Right renal cortex interstitium (tissue), 3 donors: Measurements from ENCODE around the gene C17orf114.

Experiments
- DNase-seq, 3 donors: peaks; one replicate each; pipeline ENCODE4 v3.0.0-alpha.2; 2013; ENCODE audit warnings: low read depth in 3 of 3, low spot score in 2 of 3

C17orf114 gene

DNA sequence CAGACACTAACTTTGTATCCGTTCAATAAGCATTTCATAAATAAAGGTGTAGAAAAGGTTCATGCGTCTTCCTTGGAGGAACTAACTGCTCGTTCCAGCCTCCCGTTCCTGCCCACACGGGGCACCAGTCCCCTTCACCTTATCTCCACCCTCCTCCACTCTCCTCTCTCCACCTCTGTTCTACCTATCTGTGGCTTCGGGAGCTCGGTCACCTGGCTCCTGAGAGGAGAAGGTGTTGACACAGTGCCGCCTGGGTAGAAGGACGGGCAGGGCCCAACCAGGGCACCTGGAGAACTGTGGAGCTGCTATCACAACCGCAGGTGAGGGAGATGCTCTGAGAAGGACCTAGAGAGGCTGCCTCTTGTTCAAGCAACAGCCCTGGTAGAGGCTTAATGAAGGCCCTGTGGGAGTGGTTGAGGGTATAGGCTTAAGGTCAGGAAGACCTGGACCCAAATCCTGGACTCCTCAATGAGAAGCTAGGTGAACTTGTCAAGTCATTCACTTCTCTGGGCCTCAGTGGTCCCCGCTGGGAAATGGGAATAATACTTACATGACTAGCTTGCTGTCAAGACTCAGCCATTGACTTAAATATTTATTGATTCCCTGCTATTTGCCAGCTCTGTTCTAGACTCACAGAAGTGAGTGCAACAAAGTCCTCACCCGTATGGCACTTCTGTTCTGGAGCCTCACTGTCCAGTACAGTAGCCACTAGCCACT lies 21.4 kb upstream of the C17orf114 start:
- no peak for DNase-seq

DNA sequence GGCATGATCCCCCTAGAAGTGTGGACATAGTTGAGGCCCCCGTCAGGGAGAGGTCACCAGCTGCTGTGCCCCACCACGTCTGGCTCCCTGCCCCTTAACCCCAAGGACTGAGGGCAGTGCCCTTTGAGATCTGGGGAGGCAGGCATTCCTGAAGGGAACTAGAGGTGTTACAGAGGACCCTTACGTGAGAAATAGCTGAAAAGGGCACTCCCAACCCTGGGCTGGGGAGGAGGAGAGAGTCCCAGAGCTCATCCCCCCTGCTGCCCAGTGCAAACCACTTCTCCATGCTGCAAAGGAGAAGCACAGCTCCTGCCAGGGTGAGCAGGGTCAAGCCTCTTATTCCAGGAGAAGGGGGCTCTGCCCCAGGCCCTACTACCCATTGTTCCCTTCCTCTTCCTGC lies 20.7 kb upstream of the C17orf114 start:
- no peak for DNase-seq

DNA sequence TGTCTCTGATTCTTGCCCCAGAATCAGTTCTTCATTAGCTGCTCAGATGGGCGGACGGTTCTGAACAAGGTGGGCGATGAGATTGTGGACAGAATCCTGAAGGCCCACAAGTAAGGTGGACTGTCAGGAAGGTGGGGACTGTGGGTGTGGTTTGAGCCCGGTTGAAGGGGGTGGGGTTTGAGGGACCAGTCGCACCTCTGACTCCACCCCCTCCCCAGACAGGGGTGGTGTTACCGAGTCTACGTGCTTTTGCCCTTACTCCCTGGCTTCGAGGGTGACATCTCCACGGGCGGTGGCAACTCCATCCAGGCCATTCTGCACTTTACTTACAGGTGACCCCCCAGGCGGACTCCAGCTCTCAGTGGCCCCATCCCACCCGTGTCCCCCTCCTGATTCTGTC lies 16.1 kb upstream of the C17orf114 start:
- DNase-seq = no peak

DNA sequence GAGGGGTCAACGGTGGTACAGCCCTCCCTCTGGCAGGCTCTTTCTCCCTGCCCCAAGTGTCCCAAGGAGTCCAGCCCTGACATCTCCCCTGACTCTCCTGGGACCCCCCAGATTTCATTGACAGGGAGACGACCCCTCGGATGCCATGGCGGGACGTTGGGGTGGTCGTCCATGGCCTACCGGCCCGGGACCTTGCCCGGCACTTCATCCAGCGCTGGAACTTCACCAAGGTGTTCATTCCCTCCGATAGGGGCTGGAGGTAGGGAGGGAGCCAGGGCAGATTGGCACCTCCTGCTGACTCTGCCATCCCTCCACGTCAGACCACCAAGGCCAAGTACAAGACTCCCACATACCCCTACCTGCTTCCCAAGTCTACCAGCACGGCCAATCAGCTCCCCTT lies 14.7 kb upstream of the C17orf114 start:
- DNase-seq = no peak

DNA sequence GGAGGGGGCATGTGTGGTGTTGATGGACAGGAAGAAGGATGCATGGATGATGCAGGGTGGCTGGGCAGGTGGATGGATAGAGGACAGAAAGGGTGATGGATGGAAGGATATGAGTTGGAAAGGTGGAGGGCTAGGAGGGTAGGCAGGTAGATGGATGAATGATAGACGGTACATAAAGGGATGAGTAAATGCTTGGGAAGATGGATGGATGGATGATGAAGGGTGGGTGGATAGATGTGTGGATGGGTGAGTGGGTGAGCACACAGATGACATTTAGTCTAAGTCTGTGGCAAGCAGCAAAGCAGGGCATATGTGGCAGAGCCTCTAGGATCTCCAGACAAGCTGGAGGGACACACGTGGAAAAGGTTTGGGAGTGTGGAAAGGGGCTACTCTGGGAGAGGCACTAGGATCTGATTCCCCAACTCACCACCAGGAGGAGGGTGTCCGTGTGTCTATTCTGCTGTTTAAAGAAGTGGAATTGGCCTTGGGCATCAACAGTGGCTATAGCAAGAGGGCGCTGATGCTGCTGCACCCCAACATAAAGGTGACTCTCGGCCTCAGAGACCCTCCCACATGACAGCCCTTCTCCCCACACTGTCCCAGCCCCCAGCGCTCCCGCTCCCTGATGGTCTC lies 13.0 kb upstream of the C17orf114 start:
- DNase-seq = no peak

DNA sequence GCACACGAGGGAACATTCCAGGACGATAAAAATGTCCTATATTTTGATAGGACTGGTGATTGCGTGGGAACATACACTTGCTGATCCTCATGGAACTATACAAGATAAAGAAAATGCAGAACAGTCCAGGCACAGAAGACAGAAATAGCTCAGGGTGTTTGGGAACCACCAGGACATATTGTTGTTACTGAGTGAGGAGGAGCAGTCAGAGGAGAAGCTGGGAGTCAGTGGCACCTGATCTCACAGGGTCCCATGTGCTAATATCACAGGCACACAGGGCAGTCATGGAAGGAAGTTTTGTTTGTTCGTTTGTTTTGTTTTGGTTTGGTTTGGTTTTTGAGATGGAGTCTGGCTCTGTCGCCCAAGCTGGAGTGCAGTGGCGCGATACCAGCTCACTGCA lies 10.6 kb upstream of the C17orf114 start:
- DNase-seq = no peak

DNA sequence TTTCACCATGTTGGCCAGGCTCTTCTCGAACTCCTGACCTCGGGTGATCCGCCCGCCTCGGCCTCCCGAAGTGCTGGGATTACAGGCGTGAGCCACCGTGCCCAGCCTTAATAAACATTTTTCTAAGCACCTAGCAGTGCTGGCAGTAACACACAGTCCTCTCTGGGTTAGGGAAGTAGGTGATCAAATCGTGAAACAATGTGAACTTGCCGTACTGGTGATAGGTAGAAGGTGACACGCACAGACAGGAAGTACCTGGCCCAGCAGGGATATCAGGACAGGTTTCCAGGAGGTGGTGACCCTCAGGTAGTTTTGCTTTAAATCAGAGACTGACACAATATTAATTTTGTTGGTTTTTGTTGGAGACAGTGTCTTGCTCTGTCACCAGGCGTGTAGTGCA lies 9.3 kb upstream of the C17orf114 start:
- DNase-seq = no peak

DNA sequence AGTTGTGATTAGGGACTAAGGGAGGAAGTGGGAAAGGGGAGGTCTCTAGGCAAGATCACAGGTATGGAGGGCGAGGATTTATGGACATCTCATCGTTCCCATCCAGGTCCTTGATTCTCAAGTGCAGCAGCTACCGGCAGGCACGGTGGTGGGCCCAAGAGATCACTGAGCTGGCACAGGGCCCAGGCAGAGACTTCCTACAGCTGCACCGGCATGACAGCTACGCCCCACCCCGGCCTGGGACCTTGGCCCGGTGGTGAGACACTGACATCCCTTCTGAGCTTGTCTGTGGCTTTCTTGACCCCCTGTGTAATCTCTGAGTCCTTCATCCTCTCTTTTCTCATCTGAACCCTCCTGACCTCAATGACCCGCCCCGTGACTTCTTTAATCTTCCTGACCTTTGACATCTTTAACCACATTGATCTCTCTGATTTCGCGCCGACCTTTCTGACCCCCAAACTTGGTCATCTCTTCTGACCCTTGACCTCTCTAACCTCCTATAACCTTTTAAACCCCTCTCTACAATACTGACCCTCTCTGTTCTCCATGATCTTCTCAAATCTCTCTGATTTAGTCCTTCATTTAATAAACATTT lies 8.7 kb upstream of the C17orf114 start:
- no peak for DNase-seq

DNA sequence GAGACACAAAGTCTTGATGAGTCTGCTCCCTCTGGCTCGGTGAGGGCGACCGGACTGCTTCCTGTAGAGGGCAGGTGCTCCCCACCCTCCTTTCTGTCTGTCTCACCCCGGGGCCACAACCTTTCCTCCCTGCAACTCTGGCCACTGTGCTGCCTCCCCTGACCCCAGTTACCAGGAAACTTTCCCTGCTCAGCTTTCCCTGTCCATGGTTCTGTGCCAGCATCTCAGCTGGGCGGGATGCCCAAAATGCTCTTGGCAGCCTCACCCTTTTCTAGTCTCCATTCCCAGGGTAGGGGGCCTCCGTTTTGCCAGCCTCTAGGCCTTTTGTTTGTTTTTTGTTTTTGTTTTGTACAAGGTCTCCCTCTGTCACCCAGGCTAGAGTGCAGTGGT lies 6.2 kb upstream of the C17orf114 start:
- DNase-seq = no peak

DNA sequence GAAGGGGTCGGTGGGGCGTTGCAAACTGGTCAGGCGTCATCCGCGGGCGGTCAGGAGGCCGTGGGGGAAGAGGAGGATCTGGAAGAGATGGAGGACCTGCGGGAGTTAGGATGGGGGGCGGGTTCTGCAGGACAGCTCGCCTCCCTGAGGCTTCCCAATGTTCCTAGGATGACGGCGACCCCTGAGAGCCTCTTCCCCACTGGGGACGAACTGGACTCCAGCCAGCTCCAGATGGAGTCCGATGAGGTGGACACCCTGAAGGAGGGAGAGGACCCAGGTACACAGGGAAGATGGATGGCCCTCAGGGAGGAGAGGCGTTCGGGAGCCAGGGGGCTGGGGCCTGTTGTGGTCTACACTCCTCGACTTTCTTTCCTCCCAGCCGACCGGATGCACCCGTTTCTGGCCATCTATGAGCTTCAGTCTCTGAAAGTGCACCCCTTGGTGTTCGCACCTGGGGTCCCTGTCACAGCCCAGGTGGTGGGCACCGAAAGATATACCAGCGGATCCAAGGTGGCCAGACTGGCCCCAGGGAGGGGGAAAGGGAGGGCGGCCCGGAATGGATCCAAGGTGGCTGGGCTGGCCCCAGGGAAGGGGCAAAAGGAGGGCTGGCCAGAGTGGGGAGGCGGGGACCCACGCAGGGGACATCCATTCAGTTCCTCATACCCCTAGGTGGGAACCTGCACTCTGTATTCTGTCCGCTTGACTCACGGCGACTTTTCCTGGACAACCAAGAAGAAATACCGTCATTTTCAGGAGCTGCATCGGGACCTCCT lies 5.7 kb upstream of the C17orf114 start:
- no peak for DNase-seq

DNA sequence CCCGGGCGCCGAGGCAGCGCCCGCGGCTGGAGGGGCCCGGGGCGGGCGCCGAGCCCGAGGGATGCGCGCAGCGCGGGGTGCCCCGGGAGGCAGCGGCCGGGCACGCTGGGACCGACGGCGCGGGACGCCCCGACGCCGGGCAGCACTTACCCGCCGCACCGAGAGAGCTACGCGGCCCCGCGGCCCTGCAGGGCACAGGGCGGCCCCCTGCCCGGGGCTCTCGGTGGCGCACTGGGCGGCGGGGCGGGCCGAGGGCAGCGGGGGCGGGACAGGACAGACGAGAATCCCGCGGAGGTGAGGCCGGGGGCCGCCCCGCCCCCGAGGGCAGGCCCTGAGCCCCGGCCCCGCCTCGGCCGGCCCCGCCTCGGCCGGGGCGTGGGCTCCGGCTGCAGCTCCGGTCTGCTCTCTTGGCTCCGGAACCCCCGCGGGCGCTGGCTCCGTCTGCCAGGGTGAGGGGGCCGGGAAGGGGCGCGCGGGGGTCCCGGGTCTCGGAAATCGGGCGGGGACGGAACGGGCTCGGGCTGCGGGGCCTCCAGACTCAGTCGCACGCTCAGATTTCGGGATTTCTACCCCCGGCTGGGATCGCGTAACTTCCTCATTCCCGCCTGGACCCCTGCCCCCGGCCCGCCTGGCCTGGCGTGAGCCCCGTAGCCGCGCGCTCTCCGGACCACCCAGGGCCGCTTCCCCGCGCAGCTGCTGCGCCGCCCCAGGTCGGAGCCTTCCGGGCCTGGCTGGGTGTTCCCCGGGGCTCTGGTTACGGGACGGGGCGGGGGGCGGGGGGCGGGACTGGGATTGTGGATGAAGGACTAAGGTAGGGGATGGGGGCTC lies 4.9 kb upstream of the C17orf114 start, which contains the start of gene PLD2:
TSS of gene PLD2 (plus strand) at position 376 of the 828 bp plus-strand sequence. CDS start 621 bp downstream, outside the sequence.
- peak in 1 of 3 donors; percentile 78 for DNase-seq

DNA sequence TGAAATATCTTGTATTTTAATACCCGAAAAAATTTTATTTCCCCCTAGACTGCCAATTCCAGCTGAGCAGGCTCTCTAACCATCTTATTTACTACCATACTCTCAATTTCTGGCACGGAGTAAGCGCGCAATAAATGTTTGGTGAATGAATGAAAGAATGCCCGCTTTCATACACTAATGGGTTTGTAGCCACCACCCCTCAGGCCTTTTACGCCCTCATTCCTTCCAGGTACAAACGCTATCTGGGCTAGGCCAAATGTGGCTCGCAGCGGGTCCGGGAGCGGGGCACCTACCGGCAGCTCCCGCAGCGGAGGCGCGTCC lies 4.3 kb upstream of the C17orf114 start:
- no peak for DNase-seq

DNA sequence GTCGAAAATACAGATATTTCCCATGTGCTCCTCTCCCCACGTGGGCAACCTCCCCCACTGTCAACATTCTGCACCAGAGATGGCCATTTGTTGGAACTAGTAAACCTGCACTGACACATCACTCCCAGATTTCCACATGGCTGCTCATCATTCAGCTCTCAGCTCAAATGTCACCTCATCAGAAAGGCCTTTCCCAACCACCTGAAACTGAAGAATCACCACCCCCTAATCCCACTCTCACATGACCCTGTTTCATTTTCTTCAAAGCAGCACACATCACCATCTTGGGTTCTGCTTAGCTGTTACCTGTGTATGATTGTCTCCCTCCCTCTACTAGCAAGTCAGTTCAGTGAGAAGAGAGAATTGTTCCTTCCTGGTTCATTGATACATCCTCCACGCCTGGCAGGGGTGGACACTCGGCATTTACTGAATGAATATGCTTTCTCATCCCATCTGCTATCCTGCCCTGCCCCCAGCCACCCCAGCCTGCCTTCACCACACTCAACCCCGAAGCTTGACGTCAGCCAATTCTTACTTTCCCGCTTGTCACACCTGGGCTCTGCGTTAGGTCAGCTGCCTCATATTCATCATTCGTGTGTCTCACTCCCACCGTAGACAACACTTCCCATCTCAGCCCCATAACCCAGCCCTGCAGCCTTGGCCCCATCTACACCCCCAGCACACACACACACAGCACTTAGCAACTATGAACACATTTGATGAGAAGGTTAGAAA lies 1.5 kb downstream of the C17orf114 start:
- no peak for DNase-seq

DNA sequence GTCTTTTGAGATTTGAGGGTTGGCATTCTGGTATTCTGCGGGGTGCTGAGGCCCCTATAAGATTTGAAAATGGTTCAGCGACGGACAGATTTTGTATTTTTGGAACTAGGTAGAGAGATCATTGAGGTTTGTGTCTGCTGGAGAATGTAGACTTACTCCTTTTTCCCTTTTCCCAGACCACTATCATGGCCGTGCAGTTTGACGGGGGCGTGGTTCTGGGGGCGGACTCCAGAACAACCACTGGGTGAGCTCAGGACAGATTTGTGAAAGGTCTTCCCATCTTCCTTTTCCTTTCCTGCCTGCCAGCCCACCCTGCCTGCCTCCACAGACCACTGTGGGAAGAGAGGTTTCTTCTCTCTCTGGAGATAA lies 5.6 kb downstream of the C17orf114 start:
- DNase-seq = no peak

DNA sequence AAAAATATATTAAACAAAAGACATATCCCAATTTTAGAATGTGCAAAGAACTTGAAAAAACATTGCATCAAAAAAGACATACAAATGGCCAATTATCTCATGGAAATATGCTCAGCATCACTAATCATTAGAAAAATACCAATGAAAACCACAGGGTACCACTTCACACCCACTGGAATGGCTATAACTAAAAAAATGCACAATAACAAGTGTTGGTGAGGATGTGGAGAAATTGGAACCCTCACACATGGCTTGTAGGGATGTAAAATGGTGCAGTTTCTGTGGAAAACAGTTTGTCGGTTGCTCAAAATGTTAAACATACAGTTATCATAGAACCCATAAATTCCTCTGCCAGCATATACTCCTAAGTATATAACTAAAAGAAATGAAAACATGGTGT lies 7.0 kb downstream of the C17orf114 start:
- DNase-seq = no peak

DNA sequence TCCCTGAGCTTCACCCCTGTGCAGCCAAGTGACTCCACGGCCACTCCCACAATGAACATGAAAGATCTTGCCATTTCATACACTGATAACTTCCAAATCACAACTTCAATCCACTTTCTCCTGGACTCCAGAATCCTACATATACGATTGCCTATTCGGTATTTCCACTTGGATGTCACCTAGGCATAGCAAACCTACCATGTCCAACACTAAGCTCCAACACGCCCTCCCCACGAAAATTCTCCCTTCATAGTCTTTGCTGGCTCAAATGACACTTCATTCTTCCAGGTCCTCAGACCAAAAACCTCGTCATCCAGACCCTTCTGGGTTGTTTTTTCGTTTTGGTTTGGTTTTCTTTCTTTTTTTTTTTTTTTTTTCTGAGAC lies 11.4 kb downstream of the C17orf114 start:
- no peak for DNase-seq

DNA sequence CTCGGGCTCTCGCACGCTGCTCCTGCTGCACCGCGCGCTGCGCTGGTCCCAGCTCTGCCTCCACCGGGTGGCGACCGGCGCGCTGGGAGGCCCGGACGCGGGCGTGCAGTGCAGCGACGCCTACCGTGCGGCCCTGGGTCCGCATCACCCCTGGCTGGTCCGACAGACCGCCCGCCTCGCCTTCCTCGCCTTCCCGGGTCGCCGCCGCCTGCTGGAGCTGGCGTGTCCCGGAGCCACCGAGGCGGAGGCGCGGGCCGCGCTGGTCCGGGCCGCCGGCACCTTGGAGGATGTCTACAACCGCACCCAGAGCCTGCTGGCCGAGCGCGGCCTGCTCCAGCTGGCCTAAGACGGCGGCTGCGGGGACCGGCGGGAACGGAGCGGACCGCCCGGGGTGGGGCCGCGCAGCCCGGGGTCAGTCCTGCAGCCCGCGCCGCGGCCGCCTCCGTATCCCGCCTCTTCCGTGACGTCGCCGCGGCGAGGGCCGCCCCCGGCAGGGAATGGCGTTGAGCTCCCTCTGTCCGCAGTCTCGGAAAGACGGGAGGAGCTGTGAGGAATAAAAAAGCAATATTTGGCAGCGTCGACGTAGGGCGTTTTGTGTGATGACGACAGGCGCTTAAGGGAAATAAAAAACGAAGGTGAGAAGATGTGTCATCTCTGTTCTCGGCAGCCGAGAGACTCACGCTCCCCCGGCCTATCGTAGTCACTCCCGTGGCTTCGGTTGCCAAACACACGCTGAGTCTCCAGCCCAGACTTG lies 12.0 kb downstream of the C17orf114 start:
- peak in 1 of 3 donors; percentile 77 for DNase-seq

DNA sequence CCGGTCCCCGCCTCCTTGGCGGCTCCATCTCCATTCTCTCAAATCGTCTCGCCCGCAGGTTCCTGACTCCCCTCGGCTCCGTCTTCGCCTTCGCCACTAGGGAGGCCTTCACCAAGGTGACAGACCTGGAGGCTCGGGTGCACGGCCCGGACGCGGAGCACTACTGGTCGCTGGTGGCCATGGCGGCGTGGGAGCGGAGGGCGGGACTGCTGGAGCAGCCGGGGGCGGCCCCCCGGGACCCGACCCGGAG lies 12.5 kb downstream of the C17orf114 start:
- DNase-seq = no peak

DNA sequence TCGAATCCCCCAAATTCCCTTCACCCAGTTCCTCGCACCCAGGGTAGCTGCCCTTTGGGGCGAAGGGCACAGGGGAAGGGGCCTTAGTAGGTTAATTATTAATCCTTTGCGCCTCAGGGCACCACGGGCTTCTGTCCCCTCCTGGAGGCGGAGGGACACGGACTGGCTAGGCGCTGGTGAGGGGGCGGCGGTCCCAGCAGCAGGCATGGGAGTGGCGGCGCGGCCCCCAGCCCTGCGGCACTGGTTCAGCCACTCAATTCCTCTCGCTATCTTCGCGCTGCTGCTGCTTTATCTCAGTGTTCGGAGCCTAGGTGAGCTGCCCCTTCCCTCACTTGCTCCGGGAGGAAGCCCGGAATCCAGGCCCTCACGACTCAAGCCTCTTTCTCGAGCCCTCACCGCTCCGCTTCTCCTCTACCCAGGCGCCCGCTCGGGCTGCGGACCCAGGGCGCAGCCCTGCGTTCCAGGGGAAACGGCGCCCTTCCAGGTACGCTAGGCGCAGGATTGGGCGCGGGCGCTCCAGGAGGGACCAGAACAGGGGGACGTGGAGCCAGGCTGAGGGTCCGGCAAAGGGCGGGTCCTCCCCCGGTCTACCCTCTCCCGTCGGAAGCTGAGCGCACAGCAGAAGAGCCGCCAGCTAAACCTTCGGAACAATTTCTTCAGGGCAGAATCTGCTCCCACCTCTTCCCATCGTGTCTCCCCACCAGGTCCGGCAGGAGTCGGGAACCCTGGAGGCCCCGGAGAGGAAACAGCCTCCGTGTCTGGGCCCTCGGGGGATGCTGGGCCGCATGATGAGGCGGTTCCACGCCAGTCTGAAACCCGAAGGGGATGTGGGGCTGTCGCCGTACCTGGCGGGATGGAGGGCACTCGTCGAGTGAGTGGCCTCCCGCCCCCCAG lies 13.1 kb downstream of the C17orf114 start, which contains the start of gene GLTPD2:
TSS of gene GLTPD2 (plus strand) at position 158 of the 894 bp plus-strand sequence. CDS start at position 206, 48 bp downstream.
- no peak for DNase-seq
